CD4-positive, alpha-beta T cell treated with Interleukin-6 at 100 ng/mL for 8 hours (primary cell): Measurements from ENCODE around the gene MAST4.
"Not testable (repeated sequence)": the region's sequence is repeated elsewhere in the genome, so short reads cannot be mapped to it uniquely, and the experiment has no call there.

Source experiments
- DNase-seq: peaks from one replicate; pipeline ENCODE4 v3.0.0-alpha.2; 2020; ENCODE audit warnings: mixed read lengths, low spot score

MAST4 gene

GRCh38 chr5:66744040-66744439 lies 147.8 kb downstream of the MAST4 start:
- no peak for DNase-seq

- DNase-seq: no peak
Measured at GRCh38 chr5:66745297-66745696, 149.1 kb downstream of the MAST4 start.

- no peak for DNase-seq
Measured at GRCh38 chr5:66747607-66748006, 151.4 kb downstream of the MAST4 start.

- DNase-seq: not testable (repeated sequence)
Measured at GRCh38 chr5:66752668-66753067, 156.5 kb downstream of the MAST4 start.

GRCh38 chr5:66757219-66757833 lies 161.1 kb downstream of the MAST4 start:
- no peak for DNase-seq

GRCh38 chr5:66757834-66758371 lies 161.7 kb downstream of the MAST4 start:
- DNase-seq: no peak

- no peak for DNase-seq
Measured at GRCh38 chr5:66769030-66769733, 173.0 kb downstream of the MAST4 start.

GRCh38 chr5:66769839-66770617 lies 173.8 kb downstream of the MAST4 start:
- DNase-seq: no peak

- DNase-seq: no peak
Measured at GRCh38 chr5:66777868-66778267, 181.7 kb downstream of the MAST4 start.

- DNase-seq: no peak
Measured at GRCh38 chr5:66779528-66779927, 183.3 kb downstream of the MAST4 start.

GRCh38 chr5:66788556-66788955 lies 192.4 kb downstream of the MAST4 start:
- DNase-seq: no peak

- DNase-seq: no peak
Measured at GRCh38 chr5:66789434-66789833, 193.2 kb downstream of the MAST4 start.

- no peak for DNase-seq
Measured at GRCh38 chr5:66793049-66793448, 196.9 kb downstream of the MAST4 start.

- DNase-seq: no peak
Measured at GRCh38 chr5:66795682-66796081, 199.5 kb downstream of the MAST4 start.

GRCh38 chr5:66796305-66797292 lies 200.4 kb downstream of the MAST4 start:
- DNase-seq: no peak

GRCh38 chr5:66802941-66803340 lies 206.7 kb downstream of the MAST4 start:
- no peak for DNase-seq

- no peak for DNase-seq
Measured at GRCh38 chr5:66805514-66806430, 209.6 kb downstream of the MAST4 start.

GRCh38 chr5:66807743-66808142 lies 211.6 kb downstream of the MAST4 start:
- no peak for DNase-seq

GRCh38 chr5:66808663-66809062 lies 212.5 kb downstream of the MAST4 start:
- no peak for DNase-seq

- DNase-seq: no peak
Measured at GRCh38 chr5:66810151-66810550, 214.0 kb downstream of the MAST4 start.
